Left lung (tissue), 10 donors: ENCODE results near the gene NEFH. TPM values are rescaled to one million over a fixed set of nuclear protein-coding genes. Genes with fewer than 3 reads are reported as not detected.

Experiments
- ATAC-seq: fragments of 200-7000 bp; cut with Tn5 transposase; one replicate; pipeline ENCODE4 v1.9.1; 2020; ENCODE audit warnings: moderate library complexity
- DNase-seq, 4 donors: peaks; one replicate each; pipeline ENCODE4 v3.0.0-alpha.2; 2013 to 2020
- H3K27ac ChIP-seq, 2 donors: fragments of 200-600 bp; sonication (generic) in 1 of 2; one replicate each; pipeline versions ENCODE4 v1.5.0 to v1.8.0; 2020 to 2021
- H3K27me3 ChIP-seq, 2 donors: fragments of 200-600 bp; sonication (generic) in 1 of 2; one replicate each; pipeline versions ENCODE4 v1.5.0 to v1.8.0; 2020 to 2021
- H3K36me3 ChIP-seq, 2 donors: fragments of 200-600 bp; sonication (generic) in 1 of 2; one replicate each; pipeline versions ENCODE4 v1.5.0 to v1.8.0; 2020 to 2021
- H3K4me1 ChIP-seq, 2 donors: fragments of 200-600 bp; one replicate each; pipeline ENCODE4 v1.8.0; 2021
- H3K4me3 ChIP-seq, 2 donors: fragments of 200-600 bp; sonication (generic) in 1 of 2; one replicate each; pipeline versions ENCODE4 v1.5.0 to v1.8.0; 2020 to 2021; ENCODE audit warnings: mild to moderate bottlenecking in 1 of 2
- H3K9me3 ChIP-seq, 2 donors: fragments of 200-600 bp; sonication (generic) in 1 of 2; one replicate each; pipeline versions ENCODE4 v1.5.0 to v1.8.0; 2020 to 2021
- intact Hi-C, 2 donors: fragments of 100-400 bp; cut with DNase I; formaldehyde crosslinking; loops; one replicate each; pipeline versions ENCODE4 v1.11.2 to v1.14.2; 2022
- polyA plus RNA-seq, 6 donors: library from polyadenylated mRNA; unstranded; fragments of 120-200 nt; gene quantifications; one replicate each; pipeline ENCODE4 v1.2.1, GENCODE V29; 2013; ENCODE audit not compliant: insufficient read length in 6 of 6
- total RNA-seq, 2 donors: library from RNA; stranded (reverse); fragmentation: NEBNext Ultra II Directional; extraction: Animal tissue kit (Norgen Biotek cat#: 25700); gene quantifications; one replicate each; pipeline ENCODE4 v1.2.1, GENCODE V29; 2021
- TF ChIP-seq, protein P1 (sequence below), 2 donors: fragments of 200-600 bp; sonication (generic) in 1 of 2; IDR thresholded peaks; one replicate each; pipeline versions ENCODE4 v1.5.0 to v1.8.0; 2021; ENCODE audit warnings: antibody characterized with exemption in 2 of 2
- donor health status: DM: no; HTN: yes; CAD: no.
- donor health status: DM: no; HTN: no; CAD: no.

Gene NEFH
- total and polyA plus RNA-seq, 8 donors: 0.55 to 5.8 (median 4.6) TPM

DNA sequence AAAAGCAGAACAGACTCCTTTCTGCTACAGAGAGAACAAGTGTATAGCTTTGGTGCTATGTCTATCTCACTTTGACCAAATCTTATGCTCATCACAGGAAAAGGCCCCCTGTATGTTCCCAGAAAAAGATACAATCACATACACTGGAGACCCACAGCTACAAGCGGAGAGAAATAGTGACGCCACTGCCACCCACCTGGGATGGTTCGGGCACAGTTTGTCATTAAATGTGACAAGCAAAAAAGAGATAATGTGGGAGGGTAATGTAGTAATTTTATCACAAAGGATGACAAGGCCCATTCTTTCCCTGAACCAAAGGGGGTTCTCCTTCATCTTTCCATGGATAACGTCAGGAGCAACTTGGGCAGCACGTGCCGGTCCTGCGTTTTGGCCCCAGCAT, 41.5 kb downstream of the NEFH start:
- no peak overlapping the region for H3K27ac ChIP-seq
- no peaks in the 10 kb centered on the region for H3K27me3 ChIP-seq
- no peaks in the 10 kb centered on the region for H3K9me3 ChIP-seq
- H3K4me3 ChIP-seq: no peak overlapping the region
- TF ChIP-seq, protein P1, sequence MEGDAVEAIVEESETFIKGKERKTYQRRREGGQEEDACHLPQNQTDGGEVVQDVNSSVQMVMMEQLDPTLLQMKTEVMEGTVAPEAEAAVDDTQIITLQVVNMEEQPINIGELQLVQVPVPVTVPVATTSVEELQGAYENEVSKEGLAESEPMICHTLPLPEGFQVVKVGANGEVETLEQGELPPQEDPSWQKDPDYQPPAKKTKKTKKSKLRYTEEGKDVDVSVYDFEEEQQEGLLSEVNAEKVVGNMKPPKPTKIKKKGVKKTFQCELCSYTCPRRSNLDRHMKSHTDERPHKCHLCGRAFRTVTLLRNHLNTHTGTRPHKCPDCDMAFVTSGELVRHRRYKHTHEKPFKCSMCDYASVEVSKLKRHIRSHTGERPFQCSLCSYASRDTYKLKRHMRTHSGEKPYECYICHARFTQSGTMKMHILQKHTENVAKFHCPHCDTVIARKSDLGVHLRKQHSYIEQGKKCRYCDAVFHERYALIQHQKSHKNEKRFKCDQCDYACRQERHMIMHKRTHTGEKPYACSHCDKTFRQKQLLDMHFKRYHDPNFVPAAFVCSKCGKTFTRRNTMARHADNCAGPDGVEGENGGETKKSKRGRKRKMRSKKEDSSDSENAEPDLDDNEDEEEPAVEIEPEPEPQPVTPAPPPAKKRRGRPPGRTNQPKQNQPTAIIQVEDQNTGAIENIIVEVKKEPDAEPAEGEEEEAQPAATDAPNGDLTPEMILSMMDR (IDR thresholded peaks at IDR 0.05): no peak
- peaks cover 0 to 100% of the 10 kb centered on the region in 2 donors for H3K36me3 ChIP-seq
- H3K4me1 ChIP-seq: no peaks in the 10 kb centered on the region
- ATAC-seq (no peak), DNase-seq (no peak)
- intact Hi-C loops: no loop called here

DNA sequence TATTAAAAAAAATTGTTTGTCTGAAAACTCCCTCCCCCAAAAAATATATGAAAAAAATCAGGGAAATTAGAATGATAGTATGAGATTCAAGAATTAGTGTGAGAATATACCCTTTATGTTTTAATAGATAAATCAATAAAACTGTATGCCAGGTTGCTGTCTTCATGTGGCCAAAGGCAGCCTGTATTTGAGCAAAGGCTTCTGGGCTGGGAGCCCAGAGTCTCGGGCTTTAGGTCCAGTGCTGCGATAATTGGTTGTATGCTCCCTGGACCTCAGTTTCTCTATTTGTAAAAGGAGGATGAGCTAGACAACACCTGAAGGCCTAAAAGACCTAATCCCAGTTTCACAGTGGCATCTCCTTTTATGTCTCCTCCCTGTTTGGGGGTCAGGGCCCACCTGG, 43.7 kb downstream of the NEFH start:
- Histone ChIP-seq H3K9me3 (no peaks in the 10 kb centered on the region), H3K27ac (no peak overlapping the region), H3K4me3 (no peak overlapping the region), H3K4me1 (no peaks in the 10 kb centered on the region), H3K36me3 (peaks cover 0 to 100% of the 10 kb centered on the region in 2 donors), H3K27me3 (no peaks in the 10 kb centered on the region)
- ATAC-seq: no peak
- TF ChIP-seq, protein P1 (IDR thresholded peaks at IDR 0.05): no peak
- DNase-seq: no peak
- intact Hi-C loops: no loop called here

DNA sequence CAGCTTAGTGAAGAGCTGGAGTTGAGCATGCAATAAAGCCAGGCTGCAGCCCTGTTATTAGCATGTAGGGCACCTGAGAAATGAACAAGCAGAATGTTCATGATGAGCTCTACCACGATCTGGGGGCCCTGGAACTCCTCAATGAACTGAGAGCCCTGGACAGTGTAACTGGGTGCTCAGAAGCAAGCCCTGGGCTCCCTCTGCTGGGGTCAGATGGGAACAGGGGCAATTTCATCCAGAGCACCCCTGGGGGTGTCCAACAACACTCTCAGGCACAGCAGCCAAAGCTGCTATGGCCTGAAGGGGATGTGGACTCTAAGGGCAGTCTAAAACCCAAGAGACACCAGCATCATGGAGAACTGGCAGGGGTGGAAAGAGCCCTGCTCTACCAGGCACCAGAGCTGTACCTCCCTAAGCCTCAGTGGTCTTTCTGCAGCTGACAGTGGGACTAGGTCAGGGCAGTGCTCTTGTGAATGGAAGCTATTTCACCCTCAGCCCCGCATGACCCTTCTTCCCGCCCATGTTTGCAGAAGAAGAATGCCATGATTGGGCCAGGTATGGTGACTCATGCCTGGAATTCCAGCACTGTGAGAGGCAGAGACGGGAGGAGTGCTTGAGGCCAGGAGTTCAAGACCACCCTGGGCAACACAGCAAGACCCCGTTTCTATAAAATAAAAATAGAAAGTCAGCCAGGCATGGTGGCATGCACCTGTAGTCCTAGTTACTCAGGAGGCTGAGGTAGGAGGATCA, 44.6 kb downstream of the NEFH start:
- H3K27ac ChIP-seq: no peak overlapping the region
- no peaks in the 10 kb centered on the region for H3K9me3 ChIP-seq
- H3K4me1 ChIP-seq: no peaks in the 10 kb centered on the region
- DNase-seq (peak in 1 of 4 donors; percentile 4), ATAC-seq (peak; percentile 73)
- TF ChIP-seq, protein P1 (IDR thresholded peaks at IDR 0.05): peak in 1 of 2 donors; percentile 15
- no peaks in the 10 kb centered on the region for H3K27me3 ChIP-seq
- H3K36me3 ChIP-seq: peaks cover 0 to 100% of the 10 kb centered on the region in 2 donors
- no peak overlapping the region for H3K4me3 ChIP-seq
- intact Hi-C loops: no loop called here

DNA sequence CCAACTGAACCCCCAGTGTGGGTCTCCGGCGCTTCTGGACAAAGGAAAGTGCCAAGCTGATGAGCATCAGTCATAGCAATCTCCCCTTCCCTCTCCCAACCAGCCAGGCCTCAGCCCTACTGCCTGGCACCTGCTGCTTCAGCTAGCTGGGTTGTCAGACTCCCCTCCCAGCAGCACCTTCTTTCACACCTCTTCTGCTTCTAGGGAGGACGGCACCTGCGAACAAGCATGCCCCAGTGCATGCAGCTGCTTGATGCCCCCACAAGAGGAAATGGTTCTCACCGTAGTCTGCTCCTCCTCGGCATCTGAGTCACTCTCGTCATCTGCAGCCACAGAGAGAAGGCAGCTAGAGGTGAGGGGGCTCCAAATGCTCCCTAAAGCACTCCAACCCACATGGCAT, 48.1 kb downstream of the NEFH start:
- intact Hi-C loops: no loop called here
- Histone ChIP-seq H3K27ac (no peak overlapping the region), H3K4me3 (no peak overlapping the region), H3K9me3 (no peaks in the 10 kb centered on the region), H3K4me1 (no peaks in the 10 kb centered on the region), H3K27me3 (no peaks in the 10 kb centered on the region), H3K36me3 (peaks cover 0 to 100% of the 10 kb centered on the region in 2 donors)
- ATAC-seq (no peak), DNase-seq (no peak)
- TF ChIP-seq, protein P1 (IDR thresholded peaks at IDR 0.05): no peak

DNA sequence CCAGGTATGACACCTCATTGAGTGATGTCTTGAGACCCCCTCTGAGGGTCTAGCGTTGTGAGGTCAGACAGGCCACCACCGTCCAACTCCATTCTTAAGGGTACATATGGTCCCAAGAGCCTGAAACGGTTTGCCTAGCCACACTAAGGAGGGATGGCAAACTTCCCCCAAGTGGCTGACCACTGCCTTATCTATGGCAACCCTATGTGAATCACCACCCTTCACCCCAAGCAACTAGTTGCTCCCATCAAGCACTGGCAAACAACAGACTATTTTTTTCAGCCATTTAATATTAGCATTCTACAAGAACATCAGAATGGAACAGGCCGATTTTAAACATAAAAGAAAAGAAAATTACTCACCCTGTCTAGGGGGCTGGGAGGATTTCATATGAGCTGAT, 50.7 kb downstream of the NEFH start:
- intact Hi-C loops: no loop called here
- Histone ChIP-seq H3K4me1 (no peaks in the 10 kb centered on the region), H3K4me3 (no peak overlapping the region), H3K9me3 (no peaks in the 10 kb centered on the region), H3K36me3 (peaks cover 0 to 100% of the 10 kb centered on the region in 2 donors), H3K27me3 (no peaks in the 10 kb centered on the region), H3K27ac (no peak overlapping the region)
- ATAC-seq: no peak
- no peak for DNase-seq
- TF ChIP-seq, protein P1 (IDR thresholded peaks at IDR 0.05): no peak
